Stimulated activated CD4-positive, alpha-beta T cell treated with anti-CD3 and anti-CD28 coated beads, Interleukin-15, amount 100 ng/mL, for 48 hours (primary cell): ENCODE measurements around the gene GRID1.

Experiments used
- DNase-seq, 2 donors: peaks; one replicate each; pipeline ENCODE4 v3.0.0-alpha.2; 2020; ENCODE audit warnings: low read depth in 2 of 2

The GRID1 gene

DNA sequence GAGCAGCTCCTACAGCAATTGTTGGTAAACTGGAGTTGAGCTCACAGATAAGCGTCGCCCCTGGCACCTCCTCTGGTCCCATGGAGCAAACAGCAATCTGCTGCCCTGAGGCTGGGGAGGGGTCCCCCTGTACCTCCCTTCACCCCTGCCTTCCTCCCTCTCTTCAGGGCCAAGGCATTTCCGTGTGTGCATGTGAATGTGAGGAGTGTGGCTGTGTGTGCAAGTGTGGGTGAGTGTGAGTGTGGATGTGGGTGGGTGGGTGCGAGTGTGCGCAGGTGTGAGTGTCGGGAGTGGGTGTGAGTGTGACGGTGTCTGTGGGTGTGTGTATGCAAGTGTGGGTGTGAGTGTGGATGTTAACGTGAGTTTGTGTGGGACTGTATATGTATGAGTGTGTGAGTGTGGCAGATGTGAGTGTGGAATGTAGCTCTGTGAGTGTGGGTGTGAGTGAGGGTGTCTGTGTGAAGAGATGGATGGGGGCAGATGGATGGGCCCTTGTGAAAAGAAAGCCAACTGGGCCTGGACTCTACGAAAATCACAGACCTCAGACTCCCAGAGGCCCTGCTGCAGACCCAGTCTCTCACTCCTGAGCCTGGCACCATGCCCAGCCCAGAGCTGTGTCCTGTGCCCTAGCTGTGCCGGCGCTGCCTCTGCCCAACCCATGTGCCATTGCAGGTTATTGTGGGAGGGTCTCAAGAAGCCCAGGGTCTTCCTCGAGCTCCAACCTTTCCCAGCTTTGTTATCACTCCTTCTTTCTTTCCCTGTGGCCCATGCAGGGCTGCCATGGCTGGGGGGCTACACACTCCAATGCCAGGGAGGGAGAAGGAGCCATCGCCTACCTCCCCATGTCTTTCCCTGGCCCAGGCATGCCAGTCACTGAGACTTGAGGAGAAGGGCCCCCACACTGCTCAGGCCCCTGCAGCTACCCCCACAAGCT lies 73.9 kb downstream of the GRID1 start:
- DNase-seq, result no peak

DNA sequence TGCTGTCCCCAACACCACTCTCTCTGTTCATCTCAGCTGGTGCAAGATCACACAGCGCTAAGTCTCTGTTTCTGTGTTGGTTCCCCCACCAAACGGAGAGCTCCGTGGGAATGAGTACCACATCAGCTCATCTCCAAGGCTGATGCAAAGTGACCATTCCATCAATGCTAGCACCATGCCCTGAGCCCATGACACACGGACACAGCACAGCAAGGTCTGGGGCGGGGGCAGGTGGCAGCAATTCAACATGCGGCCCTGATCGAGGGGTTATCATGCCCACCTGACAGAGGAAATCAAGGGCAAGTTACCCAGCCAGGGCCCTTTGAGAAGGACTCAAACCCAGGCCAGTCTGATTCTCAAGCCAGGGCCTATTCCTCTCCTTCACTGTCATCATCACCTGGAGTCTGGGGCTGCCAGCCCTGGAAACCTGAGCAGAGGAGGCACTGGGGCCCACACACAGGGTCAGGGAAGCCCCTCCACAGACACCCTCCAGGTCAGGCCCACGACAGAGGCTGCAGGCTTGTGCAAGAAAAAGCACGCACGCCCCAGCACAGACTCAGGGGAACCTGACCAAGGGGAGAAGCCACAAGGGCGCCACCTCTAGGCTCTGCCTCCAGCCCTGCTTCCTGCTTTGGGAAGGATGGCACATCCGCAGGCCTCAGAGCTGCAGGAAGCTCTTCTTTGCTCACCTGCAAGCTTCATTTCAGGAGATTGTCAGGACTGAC lies 74.8 kb downstream of the GRID1 start:
- no peak for DNase-seq

DNA sequence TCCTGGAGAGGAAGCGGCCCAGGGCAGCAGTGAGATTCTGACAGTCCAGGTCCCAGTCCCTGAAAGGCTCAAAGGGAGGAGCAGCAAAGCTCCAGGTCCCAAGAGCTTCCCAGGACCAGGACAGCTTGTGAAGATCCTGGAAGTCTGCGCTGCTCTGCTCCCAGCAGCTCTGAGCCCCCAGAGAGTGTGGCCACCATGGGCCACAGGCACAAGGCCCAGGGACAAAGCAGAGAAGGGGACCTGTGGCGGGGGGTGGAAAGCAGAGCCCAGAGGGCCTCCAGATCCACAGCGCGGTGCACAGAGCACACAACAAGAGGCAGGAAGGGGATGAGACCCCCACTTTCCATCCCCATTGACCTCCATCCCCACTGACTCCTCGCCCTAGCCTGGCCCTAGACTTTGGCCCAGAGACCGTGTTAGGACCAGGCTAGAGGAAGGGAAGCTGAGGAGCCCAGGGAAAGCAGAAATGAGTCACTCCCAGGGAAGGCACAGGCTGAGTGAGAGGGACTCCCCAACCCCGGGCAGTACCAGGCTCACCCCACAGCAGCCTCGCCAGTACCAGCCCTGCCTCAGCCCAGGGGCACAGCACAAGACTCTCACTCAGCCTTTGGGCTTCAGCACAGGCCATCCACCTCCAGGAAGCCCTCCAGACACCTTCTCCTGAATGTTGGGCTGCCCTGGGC lies 75.5 kb downstream of the GRID1 start:
- no peak for DNase-seq

- no peak for DNase-seq
Measured at GRCh38 chr10:86289577-86289868, 77.1 kb downstream of the GRID1 start.

GRCh38 chr10:86288695-86289576 lies 77.7 kb downstream of the GRID1 start:
- DNase-seq, result no peak

DNA sequence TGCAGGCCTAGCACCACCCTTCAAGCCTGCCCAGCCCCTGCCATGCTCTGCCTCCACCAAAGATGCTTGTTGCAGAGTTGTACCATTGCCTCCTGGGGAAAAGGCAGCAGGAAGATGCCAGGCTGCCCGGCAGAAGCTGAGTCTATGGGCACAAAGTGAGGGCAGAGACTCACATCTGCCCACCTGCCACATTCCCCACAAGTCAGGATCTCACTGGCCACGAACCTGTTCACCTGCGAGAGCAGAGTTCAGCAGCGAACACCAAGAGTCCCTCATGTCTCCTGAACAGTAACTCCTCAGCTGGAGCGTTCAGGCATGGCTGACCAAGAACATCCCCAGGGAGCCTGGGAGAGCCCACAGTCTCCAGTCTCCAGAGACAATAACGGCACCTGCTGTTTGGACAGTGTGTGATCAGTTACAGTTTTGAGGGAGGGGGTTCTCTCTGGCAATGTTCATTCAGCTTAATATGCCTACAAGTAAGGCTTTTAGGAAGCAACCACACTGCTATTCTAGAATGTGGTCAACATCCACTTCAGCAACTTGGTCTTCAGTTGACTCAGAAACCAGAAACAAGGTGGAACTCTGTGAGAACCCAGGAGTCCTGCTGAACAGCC lies 78.5 kb downstream of the GRID1 start:
- no peak for DNase-seq

DNA sequence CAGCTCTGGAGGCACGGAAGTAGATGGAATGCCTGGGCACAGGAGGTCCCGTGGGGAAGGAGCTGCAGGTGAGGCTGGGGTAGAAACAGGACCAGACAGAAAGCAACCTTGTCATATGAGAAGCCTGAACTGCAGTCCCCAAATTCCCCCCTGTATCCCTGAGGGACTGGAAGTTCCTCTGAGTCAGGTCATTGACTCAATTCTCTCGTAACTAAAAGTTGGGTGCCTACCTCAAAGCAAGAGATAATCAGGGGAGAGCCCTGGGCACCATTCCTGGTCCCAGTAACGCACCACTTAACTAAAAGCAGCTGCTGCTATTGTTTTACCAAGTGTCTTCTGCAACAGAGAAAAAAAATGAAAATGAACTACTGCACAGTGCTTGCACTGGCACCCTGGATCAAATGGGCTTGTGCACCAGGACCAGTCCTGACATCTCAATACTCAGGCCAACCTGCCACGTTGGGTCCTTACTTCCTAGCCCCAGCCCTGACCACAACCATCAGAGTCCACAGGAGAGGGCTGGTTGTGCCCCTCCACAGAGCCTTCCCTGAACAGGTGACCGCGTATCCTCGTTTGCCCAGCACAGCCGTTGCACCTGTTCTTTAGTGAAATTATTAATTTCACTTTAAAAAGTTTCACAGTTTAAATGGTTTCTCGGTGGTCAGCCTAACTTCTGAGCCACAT lies 79.3 kb downstream of the GRID1 start:
- DNase-seq, result no peak

DNA sequence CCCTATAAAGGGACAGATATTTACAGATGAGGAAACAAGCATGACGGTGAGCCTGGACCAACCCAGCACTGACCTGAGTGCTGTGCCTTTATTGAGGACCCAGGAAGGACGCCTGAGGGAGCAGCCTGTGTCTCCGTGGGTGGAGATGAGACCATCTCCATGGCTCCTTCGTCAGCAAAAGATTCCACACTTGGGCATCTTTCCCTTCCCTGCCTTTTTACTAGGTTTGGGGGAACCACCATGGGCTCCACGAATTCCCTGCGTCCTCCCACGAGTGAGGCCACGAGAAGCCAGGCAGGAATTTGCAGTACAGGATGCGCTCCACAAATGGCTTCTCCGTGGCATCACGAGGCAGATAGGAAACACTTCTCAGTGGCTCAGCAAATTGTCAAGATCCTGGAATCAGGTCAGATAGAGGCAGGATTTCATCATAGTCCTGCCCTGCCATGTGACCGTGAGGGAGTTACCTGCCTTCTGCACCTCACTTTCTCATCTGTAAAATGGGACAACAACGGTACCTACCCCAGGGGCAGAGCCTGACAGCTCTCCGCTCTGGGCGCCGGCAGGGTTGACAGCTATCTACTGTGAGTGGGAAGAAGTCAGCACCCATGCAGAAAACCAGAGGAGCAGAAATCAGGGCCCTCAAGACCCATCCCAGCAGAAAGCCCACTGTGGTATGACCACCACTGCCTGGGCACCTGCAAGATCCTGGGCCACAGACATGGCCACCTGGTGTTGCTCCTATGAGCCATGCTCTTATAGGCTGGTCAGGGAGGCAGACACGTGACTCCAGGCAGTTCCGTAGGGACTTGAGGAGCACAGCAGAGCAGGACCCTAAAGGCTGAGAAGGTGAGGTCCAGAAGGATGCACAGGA lies 80.1 kb downstream of the GRID1 start:
- no peak for DNase-seq

- DNase-seq, result no peak
Measured at GRCh38 chr10:86285136-86285790, 81.3 kb downstream of the GRID1 start.

DNA sequence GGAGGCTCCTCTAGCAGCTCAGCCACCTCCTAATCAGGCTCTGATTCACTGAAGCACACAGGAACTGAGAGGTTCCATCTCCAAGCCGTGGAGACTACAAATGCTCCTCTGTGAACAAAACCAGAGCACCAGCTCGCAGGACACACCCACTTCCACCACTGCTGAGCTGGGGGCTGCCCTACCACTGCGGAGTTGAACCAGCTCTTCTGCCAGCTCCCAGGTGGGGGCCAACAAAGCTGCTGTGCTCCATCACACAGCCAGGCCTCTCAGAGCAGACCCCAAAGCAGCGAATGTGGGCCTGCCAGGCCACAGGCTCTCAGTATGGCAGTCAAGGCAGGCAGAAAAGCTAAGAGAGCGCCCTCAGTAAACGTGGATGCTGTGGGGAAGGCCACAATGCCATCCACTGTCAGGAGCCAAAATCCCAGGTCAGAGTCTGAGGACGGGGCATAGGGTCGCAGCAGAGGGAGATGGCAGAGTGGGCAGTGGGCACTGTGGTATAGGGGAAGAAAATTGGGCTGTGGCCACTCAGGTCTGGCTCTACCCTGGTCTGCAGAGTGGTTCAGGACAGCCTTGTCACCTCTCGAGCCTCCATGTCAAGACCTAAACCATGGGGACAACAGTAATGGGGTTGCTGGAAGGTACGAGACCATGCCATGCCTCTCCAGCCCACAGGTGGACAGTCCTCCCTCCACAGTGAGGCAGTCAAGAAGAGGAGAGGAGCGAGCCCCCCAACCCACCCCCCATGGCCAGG lies 82.1 kb downstream of the GRID1 start:
- no peak for DNase-seq

DNA sequence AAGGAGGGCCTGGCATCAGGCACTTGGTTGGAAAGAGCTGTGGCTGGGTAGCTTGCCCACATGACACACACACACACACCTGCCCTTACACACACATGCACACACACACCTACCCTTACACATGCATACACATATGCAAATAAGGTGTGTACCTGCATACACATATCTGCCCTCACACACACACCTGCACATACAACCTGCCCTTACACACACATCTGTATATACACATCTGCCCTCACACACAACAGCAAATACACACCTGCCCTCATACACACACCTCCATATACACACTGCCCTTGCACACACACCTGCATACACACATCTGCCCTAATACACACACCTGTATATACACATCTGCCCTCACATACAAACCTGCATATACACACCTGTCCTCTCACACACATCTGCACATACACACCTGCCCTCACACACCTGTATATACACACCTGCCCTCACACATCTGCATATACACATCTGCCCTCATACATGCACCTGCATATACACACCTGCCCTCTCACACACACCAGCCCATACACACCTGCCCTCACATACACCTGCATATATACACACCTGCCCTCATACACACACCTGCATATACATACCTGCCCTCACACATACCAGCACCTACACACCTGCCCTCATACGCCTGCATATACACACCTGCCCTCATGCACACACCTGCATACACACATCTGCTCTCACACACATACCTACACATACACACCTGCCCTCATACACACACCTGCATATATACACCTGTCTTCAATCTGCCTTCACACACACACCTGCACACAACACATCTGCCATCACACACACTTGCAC lies 82.9 kb downstream of the GRID1 start:
- DNase-seq, result no peak

GRCh38 chr10:86282664-86283465 lies 83.7 kb downstream of the GRID1 start:
- no peak for DNase-seq

- no peak for DNase-seq
Measured at GRCh38 chr10:86281396-86281795, 85.2 kb downstream of the GRID1 start.

DNA sequence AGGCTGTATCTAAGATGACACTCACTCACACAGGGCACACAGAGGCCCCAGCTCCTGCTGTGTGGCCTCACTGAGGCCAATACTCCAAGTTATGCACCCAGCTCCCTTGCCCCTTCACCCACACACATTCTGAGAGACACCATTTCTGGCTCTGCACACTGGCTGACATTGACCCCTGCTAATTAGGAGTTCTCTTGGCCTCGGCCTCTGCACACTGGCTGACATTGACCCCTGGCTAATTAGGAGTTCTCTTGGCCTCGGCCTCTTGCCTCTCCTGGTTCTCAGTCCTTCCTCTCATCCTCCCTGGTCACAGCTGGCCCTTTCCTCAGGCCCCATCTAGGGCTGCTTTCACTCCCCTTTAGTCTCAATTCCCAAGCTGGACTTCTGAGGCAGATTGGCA lies 97.3 kb downstream of the GRID1 start:
- DNase-seq, result no peak

DNA sequence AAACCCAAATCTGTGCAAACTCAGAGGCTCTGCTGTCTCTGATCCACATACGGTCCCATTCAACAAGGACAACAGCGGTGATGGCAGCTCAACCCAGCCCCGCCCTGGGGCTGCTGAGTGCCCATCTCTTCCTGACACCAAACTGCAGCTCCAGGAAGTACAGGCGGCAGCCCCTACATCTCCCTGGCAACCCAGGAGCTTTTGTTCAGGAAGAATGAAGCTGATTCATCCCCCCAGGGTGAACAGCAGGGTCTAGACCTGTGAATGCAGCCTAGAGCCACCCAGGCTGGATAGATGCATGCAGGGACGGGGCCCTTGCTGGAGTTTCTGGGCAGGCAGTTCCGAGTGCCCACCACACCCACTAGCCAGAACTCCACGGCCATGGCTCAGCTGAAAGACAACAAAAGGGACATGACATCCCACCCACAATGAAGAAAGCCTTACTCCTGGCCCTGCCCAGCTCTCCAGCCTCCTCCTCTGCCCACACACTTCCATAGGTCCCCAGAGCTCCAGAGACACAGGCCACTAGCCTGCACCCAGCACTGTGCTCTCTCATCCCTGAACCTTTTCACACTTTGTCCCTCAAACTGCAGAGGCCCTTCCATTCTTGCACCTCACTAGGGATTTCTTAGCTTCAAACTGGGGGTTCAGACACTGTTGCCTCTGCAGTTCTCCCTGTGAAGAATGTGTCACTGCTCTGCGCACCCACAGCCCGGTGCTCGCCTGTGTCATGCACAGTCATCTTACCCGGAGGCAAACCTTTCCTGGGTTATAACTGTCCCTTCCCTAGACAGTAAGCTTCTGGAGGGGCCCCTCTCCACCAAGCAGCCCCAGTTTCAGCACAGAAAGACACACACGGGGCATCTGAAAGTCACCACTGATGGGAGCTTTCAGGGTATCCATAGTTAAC lies 99.1 kb downstream of the GRID1 start:
- no peak for DNase-seq
